Measurements from ENCODE around the gene ZRANB1.

The ZRANB1 gene

GRCh38 chr10:125023862-125024496, 82.1 kb downstream of the ZRANB1 start:
- DNase-seq, result peak; percentile 51

GRCh38 chr10:125024497-125025234, 82.7 kb downstream of the ZRANB1 start:
- DNase-seq, result peak; percentile 33

- no peak for DNase-seq
These were observed 83.4 kb downstream of the ZRANB1 start for GRCh38 chr10:125025341-125025740.

GRCh38 chr10:125026036-125026931, 84.4 kb downstream of the ZRANB1 start:
- DNase-seq, result no peak

- DNase-seq, result no peak
These were observed 85.2 kb downstream of the ZRANB1 start for GRCh38 chr10:125026974-125027735.

GRCh38 chr10:125027871-125028869, 86.2 kb downstream of the ZRANB1 start:
- no peak for DNase-seq

GRCh38 chr10:125029584-125030242, 87.8 kb downstream of the ZRANB1 start:
- DNase-seq, result no peak

GRCh38 chr10:125030567-125031197, 88.8 kb downstream of the ZRANB1 start:
- DNase-seq, result no peak

- DNase-seq, result no peak
These were observed 90.6 kb downstream of the ZRANB1 start for GRCh38 chr10:125032474-125033020.

GRCh38 chr10:125033146-125033924, 91.4 kb downstream of the ZRANB1 start:
- no peak for DNase-seq

- no peak for DNase-seq
These were observed 92.8 kb downstream of the ZRANB1 start for GRCh38 chr10:125034675-125035074.

- DNase-seq, result no peak
These were observed 93.2 kb downstream of the ZRANB1 start for GRCh38 chr10:125035136-125035535.

- no peak for DNase-seq
These were observed 93.8 kb downstream of the ZRANB1 start for GRCh38 chr10:125035588-125036295.

- no peak for DNase-seq
These were observed 95.4 kb downstream of the ZRANB1 start for GRCh38 chr10:125037145-125037877.

All from NCI-H2081 treated with DMSO at 0.1 percent for 48 hours (cell line).